Type B pancreatic cell (in vitro differentiated cells): ENCODE results near the gene HEATR5A. TPM values are rescaled to one million over a fixed set of nuclear protein-coding genes. Genes with fewer than 3 reads are reported as not detected.

Source experiments
- DNase-seq: peaks from one replicate; pipeline ENCODE4 v3.0.0; 2021; ENCODE audit warnings: mixed read lengths; ENCODE audit not compliant: unreplicated experiment; ENCODE audit errors: extremely low spot score
- H3K27ac Mint-ChIP-seq: 2 replicates; pipeline ENCODE4 v1.8.0; 2021; ENCODE audit warnings: mild to moderate bottlenecking, mixed read lengths
- H3K27me3 Mint-ChIP-seq: 2 replicates; pipeline ENCODE4 v1.8.0; 2021; ENCODE audit warnings: mixed read lengths
- H3K36me3 Mint-ChIP-seq: 2 replicates; pipeline ENCODE4 v1.8.0; 2021; ENCODE audit warnings: mixed read lengths
- H3K4me1 Mint-ChIP-seq: one replicate; pipeline ENCODE4 v1.8.0; 2021; ENCODE audit warnings: mixed read lengths; ENCODE audit not compliant: unreplicated experiment
- H3K4me3 Mint-ChIP-seq: 2 replicates; pipeline ENCODE4 v1.8.0; 2021; ENCODE audit warnings: mild to moderate bottlenecking, mixed read lengths
- H3K9me3 Mint-ChIP-seq: 2 replicates; pipeline ENCODE4 v1.8.0; 2021; ENCODE audit warnings: mixed read lengths
- CTCF ChIP-seq: fragments of 200-600 bp; sonication (generic); conservative IDR thresholded peaks from 2 replicates; pipeline ENCODE4 v1.5.0; 2021; ENCODE audit warnings: antibody characterized with exemption, mild to moderate bottlenecking
- total RNA-seq: library from RNA; stranded (reverse); gene quantifications from 2 replicates; pipeline ENCODE4 v1.2.1, GENCODE V29; 2021; ENCODE audit warnings: low replicate concordance

HEATR5A gene
- total RNA-seq, 1 donor from 2014 or later: 26.3 TPM

GRCh38 chr14:31326111-31326510 lies 94.2 kb downstream of the HEATR5A start:
- no peaks in the 10 kb centered on the region for H3K9me3 Mint-ChIP-seq

DNA sequence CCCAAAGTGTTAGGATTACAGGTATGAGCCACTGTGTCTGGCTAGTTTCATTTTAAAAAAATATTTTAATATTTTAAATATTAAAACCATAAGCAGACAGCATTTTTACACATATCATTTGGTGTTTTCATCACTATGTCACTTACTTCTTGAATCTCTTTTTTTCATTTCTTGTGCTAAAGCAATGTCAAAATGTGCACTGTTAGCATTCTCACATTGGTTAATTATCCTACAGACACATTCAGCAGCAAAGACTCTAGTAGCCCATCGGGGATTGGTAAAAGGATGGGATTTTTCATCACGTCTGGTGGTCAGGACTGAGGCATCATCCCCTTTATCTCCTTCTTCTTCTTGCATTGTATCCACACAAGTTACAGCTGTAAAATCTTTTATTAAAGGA lies 96.9 kb downstream of the HEATR5A start:
- no peaks in the 10 kb centered on the region for H3K9me3 Mint-ChIP-seq

More at GRCh38 chr14:31326111-31326510, 94.2 kb downstream of the HEATR5A start:
- no peaks in the 10 kb centered on the region for H3K27me3 Mint-ChIP-seq
- no peak overlapping the region for H3K4me3 Mint-ChIP-seq
- no peak for DNase-seq
- no peak for TF ChIP-seq CTCF
- H3K27ac Mint-ChIP-seq: no peak overlapping the region
- peaks cover 12% of the 10 kb centered on the region for H3K36me3 Mint-ChIP-seq
- no peaks in the 10 kb centered on the region for H3K4me1 Mint-ChIP-seq

GRCh38 chr14:31320922-31321766 lies 99.2 kb downstream of the HEATR5A start:
- no peaks in the 10 kb centered on the region for H3K27me3 Mint-ChIP-seq
- H3K9me3 Mint-ChIP-seq: no peaks in the 10 kb centered on the region
- H3K36me3 Mint-ChIP-seq: peaks cover 7% of the 10 kb centered on the region
- H3K27ac Mint-ChIP-seq: no peak overlapping the region
- TF ChIP-seq CTCF: no peak
- DNase-seq: no peak
- no peaks in the 10 kb centered on the region for H3K4me1 Mint-ChIP-seq
- no peak overlapping the region for H3K4me3 Mint-ChIP-seq

More for the DNA sequence above, 96.9 kb downstream of the HEATR5A start:
- H3K27me3 Mint-ChIP-seq: no peaks in the 10 kb centered on the region
- H3K4me3 Mint-ChIP-seq: no peak overlapping the region
- no peak overlapping the region for H3K27ac Mint-ChIP-seq
- no peak for DNase-seq
- peaks cover 8% of the 10 kb centered on the region for H3K36me3 Mint-ChIP-seq
- TF ChIP-seq CTCF: no peak
- H3K4me1 Mint-ChIP-seq: no peaks in the 10 kb centered on the region

- peaks cover 11% of the 10 kb centered on the region for H3K36me3 Mint-ChIP-seq
- H3K4me1 Mint-ChIP-seq: no peaks in the 10 kb centered on the region
- H3K27ac Mint-ChIP-seq: no peak overlapping the region
- H3K9me3 Mint-ChIP-seq: no peaks in the 10 kb centered on the region
- H3K4me3 Mint-ChIP-seq: no peak overlapping the region
- no peaks in the 10 kb centered on the region for H3K27me3 Mint-ChIP-seq
- no peak for DNase-seq
- no peak for TF ChIP-seq CTCF
Observed at GRCh38 chr14:31320216-31320615, 100.1 kb downstream of the HEATR5A start.

DNA sequence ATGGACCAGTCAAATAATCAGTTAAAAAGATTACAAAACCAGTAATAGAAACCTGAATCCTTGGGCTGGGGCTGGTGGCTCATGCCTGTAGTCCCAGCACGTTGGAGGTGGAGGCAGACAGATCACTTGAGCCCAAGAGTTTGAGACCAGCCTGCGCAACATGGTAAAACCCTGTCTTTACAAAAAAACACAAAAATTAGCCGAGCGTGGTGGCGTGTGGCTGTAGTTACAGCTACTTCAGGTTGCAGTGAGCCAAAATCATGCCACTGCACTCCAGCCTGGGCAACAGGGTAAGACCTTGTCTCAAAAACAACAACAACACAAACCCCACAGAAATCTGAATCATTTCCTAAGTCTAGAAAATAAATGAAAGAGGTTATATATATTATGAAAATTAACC lies 100.6 kb downstream of the HEATR5A start:
- Mint-ChIP-seq H3K4me1 (no peaks in the 10 kb centered on the region), H3K27me3 (no peaks in the 10 kb centered on the region)

More for the DNA sequence above, 100.6 kb downstream of the HEATR5A start:
- no peaks in the 10 kb centered on the region for H3K9me3 Mint-ChIP-seq
- no peak overlapping the region for H3K4me3 Mint-ChIP-seq
- no peak for DNase-seq
- H3K36me3 Mint-ChIP-seq: peaks cover 12% of the 10 kb centered on the region
- no peak overlapping the region for H3K27ac Mint-ChIP-seq
- TF ChIP-seq CTCF: no peak
